ENCODE results near the gene GPR37L1. TPM values are rescaled to one million over a fixed set of nuclear protein-coding genes. Genes with fewer than 3 reads are reported as not detected.

Gene GPR37L1
- total and polyA plus RNA-seq, 10 of the 15 experiments (the other 5 are each of a cell fraction or from before 2014, with no cell fraction given) = under 0.01 to 0.08 (median 0.02) TPM; not detected in 5

DNA sequence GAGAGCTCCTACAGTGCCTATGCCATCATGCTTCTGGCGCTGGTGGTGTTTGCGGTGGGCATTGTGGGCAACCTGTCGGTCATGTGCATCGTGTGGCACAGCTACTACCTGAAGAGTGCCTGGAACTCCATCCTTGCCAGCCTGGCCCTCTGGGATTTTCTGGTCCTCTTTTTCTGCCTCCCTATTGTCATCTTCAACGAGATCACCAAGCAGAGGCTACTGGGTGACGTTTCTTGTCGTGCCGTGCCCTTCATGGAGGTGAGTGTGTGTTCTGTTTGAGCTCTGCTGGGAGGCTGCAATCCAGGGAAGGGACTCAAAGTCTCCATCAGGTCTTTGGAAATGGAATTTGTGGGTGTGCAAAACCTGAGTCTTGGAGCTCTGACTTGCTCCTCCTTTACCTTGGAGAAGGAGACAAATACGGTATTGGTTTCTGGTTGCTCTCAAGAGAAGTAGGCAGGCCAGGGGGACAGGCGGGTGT, 658 bp downstream of the GPR37L1 start:
- Histone ChIP-seq H3K36me3 (ENCODE audit: control insufficient read depth in 2 of 2, insufficient read depth in 2 of 2, low read length in 1 of 2) (no peaks in the 10 kb centered on the region), H3K4me2 (ENCODE audit: control insufficient read depth, insufficient read depth) (no peak overlapping the region), H4K20me1 (ENCODE audit: control insufficient read depth, insufficient read depth) (no peaks in the 10 kb centered on the region), H3K9me3 (replicated peaks; ENCODE audit: control insufficient read depth, insufficient read depth, low read length) (no peaks in the 10 kb centered on the region), H3K4me3 (no peak overlapping the region), H3K9ac (ENCODE audit: control insufficient read depth, insufficient read depth, low read length) (no peak overlapping the region), H3K27me3 (replicated peaks in 1 of 2; ENCODE audit: control insufficient read depth in 2 of 2, insufficient read depth in 2 of 2, low read length in 1 of 2) (peaks cover 0 to 2% of the 10 kb centered on the region in 2 experiments), H3K4me1 (ENCODE audit: control insufficient read depth, insufficient read depth, low read length) (no peaks in the 10 kb centered on the region), H3K79me2 (ENCODE audit: control insufficient read depth, insufficient read depth, low read length) (no peaks in the 10 kb centered on the region), H2AFZ (ENCODE audit: control insufficient read depth, low read depth, low read length) (no peak overlapping the region), H3K27ac (ENCODE audit: control insufficient read depth, insufficient read depth) (no peak overlapping the region)
- DNase-seq (ENCODE audit: low read depth, low spot score) (no peak), FAIRE-seq (no peak), ATAC-seq (no peak)
- in situ Hi-C loops (cut with MboI) = loop anchor here (5.0 kb wide), 2 partner anchors 111 to 231 kb away; partner anchors contain the start of gene ELF3
- RAD21 ChIA-PET (ENCODE audit: unreplicated experiment) = interaction anchor here (1.1 kb wide), 1 partner anchor 36 kb away, joined by 3 read pairs; no protein-coding TSS in a partner anchor
- CTCF ChIA-PET = interaction anchor here (1.3 to 9.3 kb wide), 4 partner anchors 9 to 151 kb away, joined by 3 to 119 read pairs (median 16); no protein-coding TSS in a partner anchor
- BruUV-seq (replicated peaks) = no TSS peak
- SMC1A ChIA-PET (ENCODE audit: uncharacterized antibody, unreplicated experiment) = interaction anchor here (1.3 kb wide), 1 partner anchor 124 kb away, joined by 3 read pairs; no protein-coding TSS in a partner anchor
- TF ChIP-seq EZH2 (IDR thresholded peaks at IDR 0.05; ENCODE audit: borderline replicate concordance, control insufficient read depth, low read depth, low read length) (no peak), ZZZ3 (IDR thresholded peaks at IDR 0.05; ENCODE audit: control insufficient read depth, insufficient read length, low read depth) (no peak), POU2F2 (IDR thresholded peaks at IDR 0.05; ENCODE audit: borderline replicate concordance, low read depth, low read length) (no peak), NFIC (IDR thresholded peaks at IDR 0.05; ENCODE audit: low read depth, low read length) (no peak), ZNF217 (IDR thresholded peaks at IDR 0.05) (no peak), EGR1 (IDR thresholded peaks at IDR 0.05; ENCODE audit: borderline replicate concordance in 1 of 2, low read depth in 2 of 2, low read length in 2 of 2) (no peak), ATF3 (IDR thresholded peaks at IDR 0.05; ENCODE audit: borderline replicate concordance, extremely low read depth, low read depth, low read length) (no peak), SP1 (IDR thresholded peaks at IDR 0.05; ENCODE audit: low read depth, low read length) (no peak), SMAD5 (IDR thresholded peaks at IDR 0.05; ENCODE audit: low read depth) (no peak), SMC3 (IDR thresholded peaks at IDR 0.05; ENCODE audit: borderline replicate concordance, low read length) (no peak), STAT1 (conservative IDR thresholded peaks at IDR 0.05) (no peak), HDAC2 (IDR thresholded peaks at IDR 0.05) (no peak), HDAC6 (IDR thresholded peaks at IDR 0.05; ENCODE audit: unreplicated experiment) (no peak), EED (IDR thresholded peaks at IDR 0.05; ENCODE audit: low read depth) (no peak), MXI1 (IDR thresholded peaks at IDR 0.05; ENCODE audit: low read depth, low read length) (no peak), HCFC1 (IDR thresholded peaks at IDR 0.05; ENCODE audit: low read length) (no peak)
- TF ChIP-seq, protein P1, sequence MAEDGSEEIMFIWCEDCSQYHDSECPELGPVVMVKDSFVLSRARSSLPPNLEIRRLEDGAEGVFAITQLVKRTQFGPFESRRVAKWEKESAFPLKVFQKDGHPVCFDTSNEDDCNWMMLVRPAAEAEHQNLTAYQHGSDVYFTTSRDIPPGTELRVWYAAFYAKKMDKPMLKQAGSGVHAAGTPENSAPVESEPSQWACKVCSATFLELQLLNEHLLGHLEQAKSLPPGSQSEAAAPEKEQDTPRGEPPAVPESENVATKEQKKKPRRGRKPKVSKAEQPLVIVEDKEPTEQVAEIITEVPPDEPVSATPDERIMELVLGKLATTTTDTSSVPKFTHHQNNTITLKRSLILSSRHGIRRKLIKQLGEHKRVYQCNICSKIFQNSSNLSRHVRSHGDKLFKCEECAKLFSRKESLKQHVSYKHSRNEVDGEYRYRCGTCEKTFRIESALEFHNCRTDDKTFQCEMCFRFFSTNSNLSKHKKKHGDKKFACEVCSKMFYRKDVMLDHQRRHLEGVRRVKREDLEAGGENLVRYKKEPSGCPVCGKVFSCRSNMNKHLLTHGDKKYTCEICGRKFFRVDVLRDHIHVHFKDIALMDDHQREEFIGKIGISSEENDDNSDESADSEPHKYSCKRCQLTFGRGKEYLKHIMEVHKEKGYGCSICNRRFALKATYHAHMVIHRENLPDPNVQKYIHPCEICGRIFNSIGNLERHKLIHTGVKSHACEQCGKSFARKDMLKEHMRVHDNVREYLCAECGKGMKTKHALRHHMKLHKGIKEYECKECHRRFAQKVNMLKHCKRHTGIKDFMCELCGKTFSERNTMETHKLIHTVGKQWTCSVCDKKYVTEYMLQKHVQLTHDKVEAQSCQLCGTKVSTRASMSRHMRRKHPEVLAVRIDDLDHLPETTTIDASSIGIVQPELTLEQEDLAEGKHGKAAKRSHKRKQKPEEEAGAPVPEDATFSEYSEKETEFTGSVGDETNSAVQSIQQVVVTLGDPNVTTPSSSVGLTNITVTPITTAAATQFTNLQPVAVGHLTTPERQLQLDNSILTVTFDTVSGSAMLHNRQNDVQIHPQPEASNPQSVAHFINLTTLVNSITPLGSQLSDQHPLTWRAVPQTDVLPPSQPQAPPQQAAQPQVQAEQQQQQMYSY (CRISPR knock-in tag; IDR thresholded peaks at IDR 0.05) = no peak
- POLR2A ChIA-PET = no interaction called here
- 39% methylated on average over 10 of the region's 10 CpGs for WGBS (ENCODE audit: insufficient coverage, insufficient replicate concordance, low lambda C conversion rate, missing lambda C conversion rate)
- intact Hi-C loops (cut with micrococcal nuclease; ENCODE audit: unreplicated experiment) = no loop called here
